ENCODE measurements around the gene SKA2.
"Not testable (repeated sequence)": the region's sequence is repeated elsewhere in the genome, so short reads cannot be mapped to it uniquely, and the experiment has no call there.

SKA2 gene

GRCh38 chr17:59097876-59098275 lies 57.1 kb downstream of the SKA2 start:
- DNase-seq (ENCODE audit: low spot score), result no peak

- no peak for DNase-seq (ENCODE audit: low spot score)
Observed at GRCh38 chr17:59094861-59095530, 60.0 kb downstream of the SKA2 start.

GRCh38 chr17:59093702-59094231 lies 61.2 kb downstream of the SKA2 start:
- DNase-seq (ENCODE audit: low spot score), result peak; percentile 83

GRCh38 chr17:59093145-59093701 lies 61.8 kb downstream of the SKA2 start:
- DNase-seq (ENCODE audit: low spot score), result no peak

- not testable (repeated sequence) for DNase-seq (ENCODE audit: low spot score)
Observed at GRCh38 chr17:59090593-59090992, 64.4 kb downstream of the SKA2 start.

- DNase-seq (ENCODE audit: low spot score), result no peak
Observed at GRCh38 chr17:59084154-59084553, 70.8 kb downstream of the SKA2 start.

- no peak for DNase-seq (ENCODE audit: low spot score)
Observed at GRCh38 chr17:59074494-59074893, 80.5 kb downstream of the SKA2 start.

GRCh38 chr17:59073972-59074371 lies 81.0 kb downstream of the SKA2 start:
- DNase-seq (ENCODE audit: low spot score), result no peak

- no peak for DNase-seq (ENCODE audit: low spot score)
Observed at GRCh38 chr17:59069856-59070255, 85.1 kb downstream of the SKA2 start.

- no peak for DNase-seq (ENCODE audit: low spot score)
Observed at GRCh38 chr17:59067756-59068155, 87.2 kb downstream of the SKA2 start.

- DNase-seq (ENCODE audit: low spot score), result no peak
Observed at GRCh38 chr17:59067340-59067739, 87.6 kb downstream of the SKA2 start.

- no peak for DNase-seq (ENCODE audit: low spot score)
Observed at GRCh38 chr17:59062509-59062908, 92.5 kb downstream of the SKA2 start.

Data from LoVo (cell line).